GM18502 (cell line): Measurements from ENCODE around the gene ATP9A.

Experiments used
- ATAC-seq: cut with Tn5 transposase; IDR thresholded peaks from one replicate; pipeline ENCODE4 v1.9.1; 2021; ENCODE audit warnings: mild to moderate bottlenecking; ENCODE audit not compliant: unreplicated experiment, poor library complexity

ATP9A gene

DNA sequence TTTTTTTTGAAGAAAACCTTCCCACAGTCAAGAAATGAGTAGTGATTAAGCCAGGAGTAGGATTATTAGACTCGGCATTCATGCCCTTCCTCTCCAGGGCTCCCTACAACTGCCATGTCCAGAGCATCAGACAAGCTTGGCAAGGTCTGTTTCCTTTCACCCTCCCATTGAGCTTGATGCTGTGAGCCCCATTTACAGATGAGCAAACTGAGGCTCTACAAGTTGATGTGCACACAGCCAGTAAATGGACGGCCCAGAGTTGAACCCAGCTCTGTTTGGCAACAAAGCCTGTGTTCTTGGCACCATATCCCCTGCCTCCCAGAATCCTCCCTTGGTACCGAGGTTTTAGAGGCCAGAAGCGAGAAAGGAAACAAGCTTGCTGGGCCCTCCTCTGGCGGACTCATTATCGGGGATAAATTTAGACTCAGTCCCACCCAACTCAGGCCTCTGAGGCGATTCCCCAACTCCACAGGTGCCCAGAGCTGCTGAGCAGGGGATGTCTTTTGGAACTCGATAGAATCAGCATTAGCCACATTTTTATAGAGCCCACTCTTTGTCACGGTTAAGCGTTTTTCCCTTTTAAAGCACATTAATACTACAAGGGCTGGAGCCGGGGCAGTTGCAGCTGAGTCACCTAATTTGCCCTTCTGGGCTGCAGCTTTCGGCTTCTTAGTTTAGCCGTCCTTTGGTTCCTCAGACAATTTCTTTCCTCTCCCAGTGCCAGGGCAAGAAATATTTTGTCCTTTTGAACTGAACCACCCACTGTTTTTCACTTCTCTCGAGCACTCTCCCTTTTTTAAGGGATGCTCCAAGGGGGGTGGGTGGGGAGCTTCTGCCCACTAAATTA is 202.7 kb downstream of the ATP9A start:
- ATAC-seq, result no peak

DNA sequence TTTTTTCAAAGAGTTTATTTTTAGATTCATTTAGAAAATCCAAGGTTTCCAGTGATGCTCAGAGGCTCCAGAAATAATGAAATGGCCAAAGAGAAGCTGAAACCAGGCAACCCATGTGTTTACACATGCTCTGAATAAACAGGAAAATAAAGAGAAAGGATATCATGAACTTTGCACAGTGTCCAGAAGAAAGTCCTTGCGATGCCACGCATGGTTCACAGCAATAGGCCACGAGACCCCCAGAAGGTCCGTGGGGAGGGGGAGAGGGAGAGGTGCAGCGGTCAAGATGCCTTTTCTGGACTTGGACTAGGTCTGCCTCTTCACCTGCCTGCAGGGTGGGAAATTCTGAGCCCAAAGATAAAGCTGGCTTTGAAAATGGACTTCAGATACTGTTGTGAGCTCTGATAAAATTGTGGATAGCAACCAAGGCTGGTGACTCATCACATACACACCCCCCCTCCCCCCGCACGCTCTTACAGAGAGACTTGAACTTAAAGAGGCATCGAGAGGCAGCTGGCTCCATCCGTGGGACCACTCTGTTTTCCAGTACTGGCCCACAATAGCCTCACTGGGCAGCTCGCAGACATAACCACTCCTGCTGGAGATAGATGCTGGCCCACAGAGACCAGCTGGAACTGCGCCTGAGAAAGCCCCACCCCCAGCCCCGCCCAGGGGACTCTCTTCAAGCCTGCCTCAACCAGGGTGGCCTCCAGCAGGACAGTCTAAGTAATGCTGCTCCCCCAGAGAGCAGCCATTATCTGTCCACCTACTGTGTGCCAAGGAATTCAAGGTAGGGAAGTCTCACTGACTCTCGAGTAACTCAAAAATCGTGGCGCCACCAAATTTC is 204.5 kb downstream of the ATP9A start:
- ATAC-seq, result no peak

DNA sequence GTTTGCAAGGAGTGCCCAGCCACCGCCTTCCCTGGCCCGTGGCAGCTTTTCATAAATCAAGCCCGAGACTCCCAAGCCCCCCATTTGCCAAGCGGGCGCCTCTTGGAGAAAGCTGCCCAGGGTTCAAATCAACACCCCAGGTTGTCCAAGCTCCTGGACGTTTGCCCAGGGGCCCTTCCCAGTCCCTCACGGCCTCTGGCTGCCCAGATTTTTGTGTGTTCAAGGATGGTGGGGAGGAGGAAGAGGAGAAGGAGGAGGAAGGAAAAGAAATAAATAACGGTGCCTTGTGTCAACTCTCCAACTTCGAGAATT is 205.1 kb downstream of the ATP9A start:
- no peak for ATAC-seq

- no peak for ATAC-seq
These were observed 205.6 kb downstream of the ATP9A start for GRCh38 chr20:51562332-51563173.

GRCh38 chr20:51562027-51562331 is 206.2 kb downstream of the ATP9A start:
- no peak for ATAC-seq

DNA sequence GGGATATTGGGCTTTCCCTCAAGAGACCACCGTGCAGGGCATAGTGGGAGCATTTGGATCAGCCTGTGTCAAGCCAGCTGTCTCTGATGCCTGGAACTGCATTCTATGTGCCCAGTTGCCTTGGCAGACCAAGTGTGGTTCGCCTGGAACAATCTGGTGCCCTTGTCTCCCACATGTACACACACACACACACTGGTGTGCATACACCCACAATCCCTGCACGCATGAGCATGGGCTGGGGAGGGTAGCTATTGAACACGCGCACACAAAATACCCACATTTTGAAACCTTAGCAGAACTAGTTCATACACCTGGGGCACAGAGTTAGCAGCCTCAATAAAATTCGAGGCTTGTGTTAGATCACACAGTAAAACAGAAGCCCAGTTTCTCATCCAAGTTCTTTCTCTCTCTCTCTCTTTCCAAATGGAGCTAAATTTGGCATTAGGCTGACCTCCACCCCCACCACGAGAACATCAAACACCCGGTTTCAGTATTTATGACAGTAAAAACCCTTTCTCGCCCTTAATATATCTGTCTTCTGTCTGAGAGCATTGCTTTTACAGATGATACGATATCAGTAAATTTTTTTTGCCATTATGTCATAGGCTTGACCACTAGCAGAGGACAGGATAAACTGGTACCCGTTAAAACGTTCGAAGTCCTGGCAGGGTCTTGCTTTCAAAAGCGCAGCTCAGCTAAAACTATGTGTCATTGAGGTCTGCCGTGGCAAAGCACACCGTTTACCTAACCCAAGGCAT is 207.5 kb downstream of the ATP9A start:
- ATAC-seq, result no peak

- no peak for ATAC-seq
These were observed 208.1 kb downstream of the ATP9A start for GRCh38 chr20:51560042-51560441.

GRCh38 chr20:51554538-51555165 is 213.5 kb downstream of the ATP9A start:
- ATAC-seq, result no peak

- no peak for ATAC-seq
These were observed 214.2 kb downstream of the ATP9A start for GRCh38 chr20:51553897-51554486.

GRCh38 chr20:51551186-51551585 is 217.0 kb downstream of the ATP9A start:
- no peak for ATAC-seq

DNA sequence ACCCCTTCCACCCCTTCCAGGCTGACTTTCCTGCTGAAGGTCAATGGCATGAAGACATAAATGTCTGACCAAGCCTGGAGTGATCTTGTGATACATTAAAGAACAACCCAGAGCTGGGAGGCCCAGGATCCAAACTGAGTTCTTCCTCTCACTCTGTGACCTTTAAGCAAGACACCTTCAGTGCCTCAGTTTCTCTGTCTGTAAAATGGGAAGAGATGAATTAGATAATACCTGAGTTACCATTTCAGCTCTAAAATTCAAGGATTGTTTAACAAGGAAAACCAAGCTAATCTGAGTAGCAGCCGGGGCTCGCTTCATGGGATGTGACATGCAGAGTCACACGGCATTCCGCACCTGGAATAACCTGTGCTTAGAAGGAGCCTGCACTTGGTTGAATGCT is 218.7 kb downstream of the ATP9A start:
- no peak for ATAC-seq

DNA sequence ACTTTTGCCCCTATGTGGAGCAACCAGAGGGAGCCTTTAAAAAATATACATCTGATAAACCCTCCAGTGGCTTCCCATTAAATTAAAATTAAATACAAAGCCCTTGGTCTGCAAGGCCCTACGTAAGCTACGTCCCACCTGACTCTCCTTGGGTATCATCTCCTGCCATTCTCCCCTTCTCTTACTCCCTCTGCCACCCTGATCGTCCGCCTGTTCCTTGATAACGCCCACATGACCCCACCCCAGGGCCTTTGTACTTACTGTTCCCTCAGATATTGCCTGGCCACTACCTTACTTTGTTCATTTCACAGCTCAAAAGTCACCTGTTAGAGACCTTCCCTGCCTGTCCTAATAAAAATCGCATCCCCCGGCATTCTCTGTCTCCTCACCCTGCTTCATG is 220.2 kb downstream of the ATP9A start:
- ATAC-seq, result no peak
